IPS-18a (cell line): ENCODE data around the gene CENPO.

Experiments used
- H3K27ac ChIP-seq: one replicate; pipeline ENCODE4 v1.5.1; 2013; ENCODE audit warnings: low read length
- H3K27me3 ChIP-seq: one replicate; pipeline ENCODE4 v1.6.1; 2013; ENCODE audit warnings: mild to moderate bottlenecking, low read length; ENCODE audit not compliant: control insufficient read depth, insufficient read depth
- H3K36me3 ChIP-seq: one replicate; pipeline ENCODE4 v1.6.1; 2013; ENCODE audit warnings: low read depth, low read length; ENCODE audit not compliant: control insufficient read depth
- H3K4me1 ChIP-seq: one replicate; pipeline ENCODE4 v1.6.1; 2013; ENCODE audit warnings: low read depth, low read length; ENCODE audit not compliant: control insufficient read depth
- H3K4me3 ChIP-seq: one replicate; pipeline ENCODE4 v1.5.1; 2013; ENCODE audit warnings: low read length
- H3K9ac ChIP-seq: one replicate; pipeline ENCODE4 v1.6.1; 2013; ENCODE audit warnings: mild to moderate bottlenecking, low read length, moderate library complexity
- H3K9me3 ChIP-seq: one replicate; pipeline ENCODE4 v1.6.1; 2013; ENCODE audit warnings: low read depth, low read length; ENCODE audit not compliant: control insufficient read depth

CENPO gene

GRCh38 chr2:24816884-24817283, 23.7 kb downstream of the CENPO start:
- no peaks in the 10 kb centered on the region for H3K27me3 ChIP-seq
- H3K9ac ChIP-seq = no peak overlapping the region
- peaks cover 75% of the 10 kb centered on the region for H3K36me3 ChIP-seq
- no peaks in the 10 kb centered on the region for H3K9me3 ChIP-seq
- peaks cover 11% of the 10 kb centered on the region for H3K4me1 ChIP-seq
- no peak overlapping the region for H3K27ac ChIP-seq
- H3K4me3 ChIP-seq = no peak overlapping the region

GRCh38 chr2:24818721-24819167, 25.5 kb downstream of the CENPO start:
- H3K27me3 ChIP-seq = no peaks in the 10 kb centered on the region
- no peak overlapping the region for H3K9ac ChIP-seq
- peaks cover 81% of the 10 kb centered on the region for H3K36me3 ChIP-seq
- H3K27ac ChIP-seq = no peak overlapping the region
- no peak overlapping the region for H3K4me3 ChIP-seq
- H3K9me3 ChIP-seq = no peaks in the 10 kb centered on the region
- H3K4me1 ChIP-seq = peaks cover 26% of the 10 kb centered on the region

GRCh38 chr2:24819442-24820174, 26.4 kb downstream of the CENPO start:
- H3K9me3 ChIP-seq = no peaks in the 10 kb centered on the region
- H3K36me3 ChIP-seq = peaks cover 72% of the 10 kb centered on the region
- H3K27ac ChIP-seq = no peak overlapping the region
- H3K9ac ChIP-seq = no peak overlapping the region
- H3K4me1 ChIP-seq = peaks cover 26% of the 10 kb centered on the region
- H3K27me3 ChIP-seq = no peaks in the 10 kb centered on the region
- H3K4me3 ChIP-seq = no peak overlapping the region

GRCh38 chr2:24820175-24820513, 26.9 kb downstream of the CENPO start:
- Histone ChIP-seq H3K36me3 (peaks cover 67% of the 10 kb centered on the region), H3K9me3 (no peaks in the 10 kb centered on the region), H3K4me3 (no peak overlapping the region), H3K27ac (no peak overlapping the region), H3K27me3 (no peaks in the 10 kb centered on the region), H3K4me1 (peaks cover 26% of the 10 kb centered on the region), H3K9ac (no peak overlapping the region)

GRCh38 chr2:24820598-24821432, 27.6 kb downstream of the CENPO start:
- Histone ChIP-seq H3K27me3 (no peaks in the 10 kb centered on the region), H3K36me3 (peaks cover 60% of the 10 kb centered on the region), H3K4me1 (peaks cover 27% of the 10 kb centered on the region), H3K9me3 (no peaks in the 10 kb centered on the region), H3K4me3 (peak overlapping the region; percentile 44), H3K27ac (peak overlapping the region; percentile 85), H3K9ac (no peak overlapping the region)

GRCh38 chr2:24821433-24821891, 28.2 kb downstream of the CENPO start:
- Histone ChIP-seq H3K36me3 (peaks cover 54% of the 10 kb centered on the region), H3K9ac (peak overlapping the region; percentile 34), H3K27ac (peak overlapping the region; percentile 85)

GRCh38 chr2:24822049-24822706, 29.0 kb downstream of the CENPO start:
- Histone ChIP-seq H3K4me3 (peak overlapping the region; percentile 44), H3K27ac (peak overlapping the region; percentile 85), H3K9me3 (no peaks in the 10 kb centered on the region), H3K27me3 (no peaks in the 10 kb centered on the region), H3K4me1 (peaks cover 32% of the 10 kb centered on the region), H3K36me3 (peaks cover 47% of the 10 kb centered on the region), H3K9ac (peak overlapping the region; percentile 34)

More at GRCh38 chr2:24821433-24821891, 28.2 kb downstream of the CENPO start:
- Histone ChIP-seq H3K27me3 (no peaks in the 10 kb centered on the region), H3K4me3 (peak overlapping the region; percentile 44), H3K4me1 (peaks cover 32% of the 10 kb centered on the region), H3K9me3 (no peaks in the 10 kb centered on the region)

GRCh38 chr2:24824071-24824588, 30.9 kb downstream of the CENPO start:
- H3K4me1 ChIP-seq = peaks cover 32% of the 10 kb centered on the region
- H3K27me3 ChIP-seq = no peaks in the 10 kb centered on the region
- H3K27ac ChIP-seq = no peak overlapping the region
- H3K9ac ChIP-seq = no peak overlapping the region
- no peaks in the 10 kb centered on the region for H3K9me3 ChIP-seq
- peaks cover 29% of the 10 kb centered on the region for H3K36me3 ChIP-seq
- H3K4me3 ChIP-seq = no peak overlapping the region

- no peaks in the 10 kb centered on the region for H3K9me3 ChIP-seq
- no peak overlapping the region for H3K27ac ChIP-seq
- H3K27me3 ChIP-seq = no peaks in the 10 kb centered on the region
- H3K4me3 ChIP-seq = no peak overlapping the region
- no peak overlapping the region for H3K9ac ChIP-seq
- H3K36me3 ChIP-seq = peaks cover 20% of the 10 kb centered on the region
- peaks cover 32% of the 10 kb centered on the region for H3K4me1 ChIP-seq
These were observed 32.0 kb downstream of the CENPO start for GRCh38 chr2:24824966-24825882.

GRCh38 chr2:24825883-24826772, 32.9 kb downstream of the CENPO start:
- no peaks in the 10 kb centered on the region for H3K9me3 ChIP-seq
- peaks cover 12% of the 10 kb centered on the region for H3K36me3 ChIP-seq
- no peak overlapping the region for H3K27ac ChIP-seq

More at GRCh38 chr2:24825883-24826772, 32.9 kb downstream of the CENPO start:
- no peak overlapping the region for H3K9ac ChIP-seq
- peaks cover 28% of the 10 kb centered on the region for H3K4me1 ChIP-seq
- no peak overlapping the region for H3K4me3 ChIP-seq
- H3K27me3 ChIP-seq = no peaks in the 10 kb centered on the region
